Psoas muscle (tissue), 8 donors: ENCODE data around the gene EDN2. TPM values are rescaled to one million over a fixed set of nuclear protein-coding genes. Genes with fewer than 3 reads are reported as not detected.

Source experiments
- ATAC-seq, 4 donors: fragments of 200-7000 bp; cut with Tn5 transposase; one replicate each; pipeline ENCODE4 v1.9.1; 2020; ENCODE audit warnings: moderate library complexity in 3 of 4, mild to moderate bottlenecking in 2 of 4
- DNase-seq, 2 donors: peaks; one replicate each; pipeline ENCODE4 v3.0.0-alpha.2; 2020
- H3K27ac ChIP-seq: fragments of 200-600 bp; one replicate; pipeline ENCODE4 v1.8.0; 2022
- H3K27me3 ChIP-seq, 3 donors: fragments of 200-600 bp in 1 of 3; one replicate each; pipeline versions ENCODE4 v1.6.1 to v1.8.0; 2013 to 2022; ENCODE audit warnings: low read length in 2 of 3, mild to moderate bottlenecking in 2 of 3, moderate library complexity in 1 of 3; ENCODE audit not compliant: insufficient read depth in 3 of 3
- H3K36me3 ChIP-seq, 2 donors: fragments of 200-600 bp in 1 of 2; one replicate each; pipeline versions ENCODE4 v1.6.1 to v1.8.0; 2013 to 2022; ENCODE audit warnings: low read depth in 1 of 2, mild to moderate bottlenecking in 1 of 2, moderate library complexity in 1 of 2; ENCODE audit not compliant: insufficient read depth in 1 of 2
- H3K4me1 ChIP-seq: fragments of 200-600 bp; one replicate; pipeline ENCODE4 v1.8.0; 2022
- H3K4me3 ChIP-seq: fragments of 200-600 bp; one replicate; pipeline ENCODE4 v1.8.0; 2022; ENCODE audit warnings: mild to moderate bottlenecking
- H3K9me3 ChIP-seq: fragments of 200-600 bp; one replicate; pipeline ENCODE4 v1.8.0; 2022
- CTCF ChIP-seq: fragments of 200-600 bp; IDR thresholded peaks from one replicate; pipeline ENCODE4 v1.8.0; 2022; ENCODE audit warnings: antibody characterized with exemption
- WGBS, 3 donors: extraction: QIAGEN DNeasy Blood & Tissue Kit; methylation state at CpG; one replicate each; pipeline versions ENCODE4 v1.1.6 to v1.1.7; 2013; 5-methylcytosine and 5-hydroxymethylcytosine counted together
- intact Hi-C, 2 donors: fragments of 100-400 bp; cut with DNase I; formaldehyde crosslinking; loops; one replicate each; pipeline versions ENCODE4 v1.11.0 to v1.14.2; 2022
- polyA plus RNA-seq, 3 donors: library from polyadenylated mRNA; stranded (reverse); fragments of 200-250 nt; gene quantifications; one replicate each; pipeline ENCODE4 v1.2.3, GENCODE V29; 2013
- total RNA-seq, 4 donors: library from RNA; stranded (reverse); fragmentation: NEBNext Ultra II Directional in 2 of 4; extraction: Animal tissue kit (Norgen Biotek cat#: 25700) in 2 of 4; gene quantifications; one replicate each; pipeline versions ENCODE4 v1.2.1 to v1.2.4, GENCODE V29; 2021 to 2023
- donor health status: healthy with polysubstance abuse.
- donor health status: DM: no; HTN: no; CAD: no; lungs with moderate emphysema.
- donor health status: Bipolar disorder and iron deficiency.
- donor health status: healthy.
- donor health status: DM: yes; HTN: yes; CAD: no.
- donor health status: DM: no; HTN: no; CAD: no.
- donor health status: DM: no; HTN: no; CAD: no.
- donor health status: DM: yes; HTN: yes; CAD: no.

EDN2 gene
- total and polyA plus RNA-seq, 7 donors = 0.03 to 0.10 TPM; not detected in 5

- DNase-seq (no peak), ATAC-seq (no peak)
- intact Hi-C loops = no loop called here
Measured at GRCh38 chr1:41530411-41530810, 45.9 kb upstream of the EDN2 start.

GRCh38 chr1:41529621-41530395 is 45.3 kb upstream of the EDN2 start:
- DNase-seq = no peak
- intact Hi-C loops = no loop called here
- Histone ChIP-seq H3K9me3 (no peaks in the 10 kb centered on the region), H3K27me3 (no peaks in the 10 kb centered on the region), H3K36me3 (no peaks in the 10 kb centered on the region), H3K4me1 (no peaks in the 10 kb centered on the region), H3K4me3 (no peak overlapping the region), H3K27ac (no peak overlapping the region)
- WGBS, 3 donors = 89 to 95% (median 94%) methylated on average over 23 of the region's 23 CpGs
- TF ChIP-seq CTCF = no peak
- no peak for ATAC-seq

More at GRCh38 chr1:41530411-41530810, 45.9 kb upstream of the EDN2 start:
- no peak for TF ChIP-seq CTCF
- Histone ChIP-seq H3K27me3 (no peaks in the 10 kb centered on the region), H3K4me1 (no peaks in the 10 kb centered on the region), H3K9me3 (no peaks in the 10 kb centered on the region), H3K27ac (no peak overlapping the region), H3K36me3 (no peaks in the 10 kb centered on the region), H3K4me3 (no peak overlapping the region)
- WGBS, 3 donors = 84 to 89% (median 86%) methylated on average over 5 of the region's 5 CpGs

GRCh38 chr1:41528726-41529605 is 44.5 kb upstream of the EDN2 start:
- intact Hi-C loops = no loop called here
- WGBS, 3 donors = 60 to 83% (median 81%) methylated on average over 7 of the region's 7 CpGs
- DNase-seq (no peak), ATAC-seq (no peak)
- Histone ChIP-seq H3K4me3 (no peak overlapping the region), H3K36me3 (no peaks in the 10 kb centered on the region), H3K9me3 (no peaks in the 10 kb centered on the region), H3K4me1 (no peaks in the 10 kb centered on the region), H3K27me3 (no peaks in the 10 kb centered on the region), H3K27ac (no peak overlapping the region)
- no peak for TF ChIP-seq CTCF

GRCh38 chr1:41528106-41528505 is 43.6 kb upstream of the EDN2 start:
- Histone ChIP-seq H3K9me3 (no peaks in the 10 kb centered on the region), H3K27ac (no peak overlapping the region), H3K36me3 (no peaks in the 10 kb centered on the region), H3K27me3 (no peaks in the 10 kb centered on the region), H3K4me1 (no peaks in the 10 kb centered on the region), H3K4me3 (no peak overlapping the region)
- intact Hi-C loops = no loop called here
- TF ChIP-seq CTCF = no peak
- WGBS, 3 donors = 79 to 98% (median 98%) methylated on average over 3 of the region's 3 CpGs
- no peak for ATAC-seq
- DNase-seq = no peak
